Keratinocyte (primary cell): ENCODE results near the gene TBC1D19. TPM values are rescaled to one million over a fixed set of nuclear protein-coding genes. Genes with fewer than 3 reads are reported as not detected.

ENCODE experiments used
- DNase-seq: peaks from one replicate; pipeline ENCODE4 v3.0.0-alpha.2; 2011; ENCODE audit warnings: low read depth, missing footprints, low spot score
- FAIRE-seq: peaks from 2 replicates; lab custom pipeline; 2011; peaks lifted over from hg19 to GRCh38; lab: Jason Lieb, UNC
- H2AFZ ChIP-seq: 2 replicates; pipeline ENCODE4 v1.6.0; 2012; ENCODE audit warnings: low read length, control low read depth, inconsistent platforms; ENCODE audit not compliant: control insufficient read depth
- H3K27ac ChIP-seq: 2 replicates; pipeline ENCODE4 v1.5.1; 2011; ENCODE audit warnings: low read length; ENCODE audit not compliant: control insufficient read depth, insufficient read depth
- H3K27me3 ChIP-seq: 3 replicates; pipeline ENCODE4 v1.6.0; 2011; ENCODE audit warnings: low read length; ENCODE audit not compliant: control insufficient read depth, insufficient read depth; ENCODE audit errors: extremely low read depth
- H3K36me3 ChIP-seq, 2 experiments: 2 replicates in 1 of 2; 3 replicates in 1 of 2; pipeline ENCODE4 v1.5.1; 2011; ENCODE audit warnings: low read length in 2 of 2, mild to moderate bottlenecking in 1 of 2; ENCODE audit not compliant: control insufficient read depth in 2 of 2, insufficient read depth in 2 of 2; ENCODE audit errors: extremely low read depth in 1 of 2
- H3K4me1 ChIP-seq: 3 replicates; pipeline ENCODE4 v1.5.1; 2011; ENCODE audit warnings: low read length; ENCODE audit not compliant: control insufficient read depth, insufficient read depth; ENCODE audit errors: extremely low read depth
- H3K4me2 ChIP-seq: 3 replicates; pipeline ENCODE4 v1.6.0; 2011; ENCODE audit warnings: low read depth, low read length; ENCODE audit not compliant: control insufficient read depth, insufficient read depth; ENCODE audit errors: extremely low read depth
- H3K4me3 ChIP-seq, 3 experiments: fragments of 200-600 bp in 1 of 3; sonication (generic) in 1 of 3; 2 replicates in 2 of 3; 3 replicates in 1 of 3; pipeline ENCODE4 v1.5.1; 2011 to 2016; ENCODE audit warnings: low read length in 3 of 3, mild to moderate bottlenecking in 3 of 3, control low read depth in 2 of 3, inconsistent platforms in 1 of 3, low read depth in 1 of 3, mixed read lengths in 1 of 3, mixed run types in 1 of 3, moderate library complexity in 1 of 3; ENCODE audit not compliant: control insufficient read depth in 2 of 3, insufficient read depth in 2 of 3; ENCODE audit errors: extremely low read depth in 1 of 3
- H3K79me2 ChIP-seq: 2 replicates; pipeline ENCODE4 v1.6.0; 2012; ENCODE audit warnings: low read length; ENCODE audit not compliant: control insufficient read depth, insufficient read depth
- H3K9ac ChIP-seq: 3 replicates; pipeline ENCODE4 v1.6.0; 2011; ENCODE audit warnings: low read length; ENCODE audit not compliant: control insufficient read depth, insufficient read depth; ENCODE audit errors: extremely low read depth
- H3K9me1 ChIP-seq: 3 replicates; pipeline ENCODE4 v1.6.0; 2011; ENCODE audit warnings: low read length; ENCODE audit not compliant: control insufficient read depth, insufficient read depth; ENCODE audit errors: extremely low read depth
- H3K9me3 ChIP-seq: 2 replicates; pipeline ENCODE4 v1.5.1; 2012; ENCODE audit warnings: low read depth, low read length; ENCODE audit not compliant: control insufficient read depth
- H4K20me1 ChIP-seq: 3 replicates; pipeline ENCODE4 v1.6.0; 2011; ENCODE audit warnings: low read length; ENCODE audit not compliant: control insufficient read depth, insufficient read depth; ENCODE audit errors: extremely low read depth
- CTCF ChIP-seq, 3 experiments: IDR thresholded peaks in 1 of 3; conservative IDR thresholded peaks in 1 of 3; optimal IDR thresholded peaks in 1 of 3; 2 replicates in 2 of 3; 3 replicates in 1 of 3; pipeline versions ENCODE3 to v1.5.1; 2011; ENCODE audit warnings: low read length in 3 of 3, mild to moderate bottlenecking in 3 of 3, moderate library complexity in 2 of 3, control low read depth in 1 of 3, inconsistent platforms in 1 of 3; ENCODE audit not compliant: insufficient read depth in 2 of 3; ENCODE audit errors: extremely low read depth in 1 of 3
- EZH2 ChIP-seq: IDR thresholded peaks from one replicate; pipeline ENCODE4 v1.6.1; 2012; ENCODE audit warnings: inconsistent platforms, mild to moderate bottlenecking, low read length, moderate library complexity
- dilution Hi-C: fragments of 300-500 bp; cut with MboI; formaldehyde crosslinking; loops from one replicate; pipeline ENCODE4 v1.7.0; 2020; ENCODE audit warnings: low sequenced_read_pairs; ENCODE audit not compliant: extremely low pct_ligation_motif_present
- polyA plus RNA-seq, 5 experiments: library from polyadenylated mRNA; depleted of rRNA in 3 of 5; stranded (reverse) in 3 of 5; stranded (forward) in 1 of 5; unstranded in 1 of 5; fragments of >200 nt; gene quantifications; 1 replicate in 1 of 5; 2 replicates in 3 of 5; 3 replicates in 1 of 5; pipeline versions ENCODE4 v1.2.1 to v1.2.3, GENCODE V29; 2011 to 2012; ENCODE audit warnings: missing spikeins in 2 of 5, low read depth in 1 of 5, low replicate concordance in 1 of 5

The TBC1D19 gene
- polyA plus RNA-seq, 1 donor (not counting 4 experiments of a cell fraction or from before 2014, with no cell fraction given): 11.3 TPM

- H3K27ac ChIP-seq: no peak overlapping the region
- no peak overlapping the region for H3K9ac ChIP-seq
- H3K4me1 ChIP-seq: no peaks in the 10 kb centered on the region
- FAIRE-seq (no peak), DNase-seq (no peak)
- H3K79me2 ChIP-seq: no peaks in the 10 kb centered on the region
- H3K4me3 ChIP-seq: no peak overlapping the region
- H3K9me3 ChIP-seq: no peaks in the 10 kb centered on the region
- no peaks in the 10 kb centered on the region for H3K27me3 ChIP-seq
- TF ChIP-seq CTCF (optimal IDR thresholded peaks at IDR 0.05 in 1 of 3, IDR thresholded peaks at IDR 0.05 in 1 of 3, conservative IDR thresholded peaks at IDR 0.05 in 1 of 3; ENCODE audit: extremely low read depth in 1 of 3, insufficient read depth in 2 of 3, low read length in 3 of 3): no peak
- H4K20me1 ChIP-seq: no peaks in the 10 kb centered on the region
- H3K9me1 ChIP-seq: no peaks in the 10 kb centered on the region
- no peak overlapping the region for H3K4me2 ChIP-seq
- dilution Hi-C loops: no loop called here
- peaks cover 0 to 3% of the 10 kb centered on the region in 2 experiments for H3K36me3 ChIP-seq
- H2AFZ ChIP-seq: no peak overlapping the region
These were observed 175.0 kb downstream of the TBC1D19 start for GRCh38 chr4:26758899-26759298.

- Histone ChIP-seq H3K9me1 (no peaks in the 10 kb centered on the region), H3K4me2 (no peak overlapping the region), H3K4me1 (no peaks in the 10 kb centered on the region), H2AFZ (no peak overlapping the region), H3K9ac (no peak overlapping the region), H3K27ac (no peak overlapping the region), H3K36me3 (peaks cover 0 to 3% of the 10 kb centered on the region in 2 experiments), H3K9me3 (no peaks in the 10 kb centered on the region), H3K4me3 (no peak overlapping the region), H3K27me3 (no peaks in the 10 kb centered on the region), H3K79me2 (no peaks in the 10 kb centered on the region), H4K20me1 (no peaks in the 10 kb centered on the region)
- no peak for DNase-seq
- TF ChIP-seq CTCF (optimal IDR thresholded peaks at IDR 0.05 in 1 of 3, IDR thresholded peaks at IDR 0.05 in 1 of 3, conservative IDR thresholded peaks at IDR 0.05 in 1 of 3; ENCODE audit: extremely low read depth in 1 of 3, insufficient read depth in 2 of 3, low read length in 3 of 3) (no peak), EZH2 (no peak)
- no peak for FAIRE-seq
- dilution Hi-C loops: no loop called here
These were observed 178.8 kb downstream of the TBC1D19 start for GRCh38 chr4:26762650-26763049.
